Cardiac muscle cell (in vitro differentiated cells and primary cell): ENCODE measurements around the gene KIF26A. TPM values are rescaled to one million over a fixed set of nuclear protein-coding genes. Genes with fewer than 3 reads are reported as not detected.

Source experiments
- DNase-seq, 2 donors: peaks; one replicate each; pipeline versions ENCODE4 v3.0.0 to v3.0.0-alpha.2; 2010 to 2017; ENCODE audit warnings: low read depth in 1 of 2, low spot score in 1 of 2
- H3K27ac ChIP-seq: fragments of 200-600 bp; sonication (generic); 2 replicates; pipeline ENCODE4 v1.5.1; 2016
- H3K27me3 ChIP-seq: fragments of 200-600 bp; sonication (generic); 2 replicates; pipeline ENCODE4 v1.6.0; 2016; ENCODE audit warnings: control low read depth
- H3K36me3 ChIP-seq: fragments of 200-600 bp; sonication (generic); 2 replicates; pipeline ENCODE4 v1.5.1; 2016; ENCODE audit warnings: control low read depth
- H3K4me1 ChIP-seq: fragments of 200-600 bp; sonication (generic); 2 replicates; pipeline ENCODE4 v1.8.1; 2017; ENCODE audit warnings: low read depth, mild to moderate bottlenecking, mixed run types
- H3K4me3 ChIP-seq: fragments of 200-600 bp; sonication (generic); 2 replicates; pipeline ENCODE4 v1.5.1; 2016; ENCODE audit warnings: mild to moderate bottlenecking
- H3K9me3 ChIP-seq: fragments of 200-600 bp; sonication (generic); 2 replicates; pipeline ENCODE4 v1.5.1; 2017; ENCODE audit warnings: low read depth, mild to moderate bottlenecking, control low read depth
- CTCF ChIP-seq: IDR thresholded peaks from 2 replicates; pipeline ENCODE4 v1.5.1; 2012; ENCODE audit warnings: low read depth, mild to moderate bottlenecking, low read length
- polyA plus RNA-seq: library from polyadenylated mRNA; unstranded; fragments of >200 nt; fragmentation: Nextera tagmentation; extraction: Ambion mirVana; gene quantifications from 2 replicates; pipeline ENCODE4 v1.2.1, GENCODE V29; 2016
- total RNA-seq: library from RNA; depleted of rRNA; stranded (reverse); fragments of >200 nt; gene quantifications from 2 replicates; pipeline ENCODE4 v1.2.3, GENCODE V29; 2016

Gene KIF26A
- total and polyA plus RNA-seq, 2 experiments from 2014 or later, result 9.9 to 74.9 TPM

- H3K36me3 ChIP-seq, result no peaks in the 10 kb centered on the region
- H3K27me3 ChIP-seq, result no peaks in the 10 kb centered on the region
- no peak for DNase-seq
- no peak for TF ChIP-seq CTCF
- no peak overlapping the region for H3K27ac ChIP-seq
- no peak overlapping the region for H3K4me3 ChIP-seq
- H3K9me3 ChIP-seq, result no peaks in the 10 kb centered on the region
- H3K4me1 ChIP-seq, result no peaks in the 10 kb centered on the region
These were observed 34.1 kb upstream of the KIF26A start for GRCh38 chr14:104104076-104104901.

GRCh38 chr14:104105071-104105821 is 33.1 kb upstream of the KIF26A start:
- Histone ChIP-seq H3K27ac (no peak overlapping the region), H3K4me3 (no peak overlapping the region), H3K4me1 (no peaks in the 10 kb centered on the region), H3K9me3 (no peaks in the 10 kb centered on the region), H3K36me3 (no peaks in the 10 kb centered on the region), H3K27me3 (no peaks in the 10 kb centered on the region)
- no peak for DNase-seq
- no peak for TF ChIP-seq CTCF

- Histone ChIP-seq H3K9me3 (no peaks in the 10 kb centered on the region), H3K4me3 (no peak overlapping the region), H3K36me3 (no peaks in the 10 kb centered on the region), H3K4me1 (no peaks in the 10 kb centered on the region), H3K27ac (no peak overlapping the region), H3K27me3 (no peaks in the 10 kb centered on the region)
- no peak for DNase-seq
- TF ChIP-seq CTCF, result no peak
These were observed 32.4 kb upstream of the KIF26A start for GRCh38 chr14:104105822-104106470.

GRCh38 chr14:104106471-104106991 is 31.9 kb upstream of the KIF26A start:
- Histone ChIP-seq H3K27me3 (no peaks in the 10 kb centered on the region), H3K27ac (no peak overlapping the region), H3K36me3 (no peaks in the 10 kb centered on the region), H3K4me3 (no peak overlapping the region), H3K4me1 (no peaks in the 10 kb centered on the region), H3K9me3 (no peaks in the 10 kb centered on the region)
- TF ChIP-seq CTCF, result no peak
- no peak for DNase-seq

GRCh38 chr14:104107101-104107581 is 31.2 kb upstream of the KIF26A start:
- no peak overlapping the region for H3K4me3 ChIP-seq
- TF ChIP-seq CTCF, result no peak
- DNase-seq, result no peak
- H3K4me1 ChIP-seq, result no peaks in the 10 kb centered on the region
- H3K27ac ChIP-seq, result no peak overlapping the region
- no peaks in the 10 kb centered on the region for H3K9me3 ChIP-seq
- H3K36me3 ChIP-seq, result no peaks in the 10 kb centered on the region
- no peaks in the 10 kb centered on the region for H3K27me3 ChIP-seq
